OCI-LY1 (cell line): Measurements from ENCODE around the gene TNS1.

Experiments used
- CTCF ChIP-seq: fragments of 200-600 bp; sonication (generic), shearing (Covaris generic); IDR thresholded peaks from 2 replicates; pipeline ENCODE4 v1.5.1; 2017; ENCODE audit warnings: mild to moderate bottlenecking, antibody characterized with exemption, low read length, moderate library complexity, mixed read lengths
- EZH2 ChIP-seq: fragments of 200-600 bp; sonication (generic), shearing (Covaris generic); IDR thresholded peaks from 2 replicates; pipeline ENCODE4 v1.8.0; 2017; ENCODE audit warnings: borderline replicate concordance, mixed run types, mild to moderate bottlenecking, antibody characterized with exemption, low read length, moderate library complexity, mixed read lengths

- no peak for TF ChIP-seq CTCF
- no peak for TF ChIP-seq EZH2
Observed at GRCh38 chr2:217937446-217937845, 65.3 kb downstream of the TNS1 start.
